Vagina (tissue), 2 donors: ENCODE results near the gene SNX1.

Experiments used
- POLR2A ChIP-seq, 2 donors: fragments of 450-650 bp; IDR thresholded peaks; one replicate each; pipeline ENCODE4 v1.6.1; 2017; ENCODE audit warnings: antibody characterized with exemption in 2 of 2, mild to moderate bottlenecking in 2 of 2, moderate library complexity in 2 of 2
- POLR2AphosphoS5 ChIP-seq, 2 donors: sonication (generic); formaldehyde crosslinking; IDR thresholded peaks; one replicate each; pipeline ENCODE4 v1.9.0; 2017; ENCODE audit warnings: antibody characterized with exemption in 2 of 2, mild to moderate bottlenecking in 2 of 2, low read depth in 1 of 2; ENCODE audit not compliant: insufficient read depth in 1 of 2
- TF ChIP-seq, protein P1 (sequence below), 3 experiments: fragments of 450-650 bp in 2 of 3; fragments of 200-600 bp in 1 of 3; sonication (generic) in 1 of 3; IDR thresholded peaks; one replicate each; pipeline ENCODE4 v1.5.1; 2017 to 2019; ENCODE audit warnings: antibody characterized with exemption in 3 of 3, mild to moderate bottlenecking in 2 of 3, moderate library complexity in 2 of 3

DNA sequence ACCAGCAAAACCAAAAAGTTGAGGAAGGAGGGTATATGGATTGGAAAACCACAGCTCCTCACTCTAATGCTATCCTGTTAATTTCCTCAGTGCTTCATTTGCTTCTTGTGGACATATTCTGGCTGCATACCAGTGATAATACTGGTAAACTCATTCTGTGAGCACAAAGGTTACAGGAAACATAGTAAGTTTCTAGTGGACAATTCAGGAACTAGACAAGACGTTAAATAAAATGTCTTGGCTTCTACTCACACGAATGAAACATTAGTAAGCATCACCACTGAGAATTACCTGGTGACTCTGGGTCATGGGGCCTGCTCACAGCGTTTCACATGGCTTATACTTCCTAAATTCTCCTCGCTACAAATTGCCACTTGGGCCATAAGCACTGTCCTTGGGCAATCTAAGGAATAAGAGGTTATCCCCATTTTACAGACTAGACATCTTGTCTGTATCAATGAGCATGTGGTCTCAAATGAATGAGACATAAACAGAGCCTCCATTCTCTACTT lies 87.1 kb downstream of the SNX1 start:
- TF ChIP-seq, protein P1, sequence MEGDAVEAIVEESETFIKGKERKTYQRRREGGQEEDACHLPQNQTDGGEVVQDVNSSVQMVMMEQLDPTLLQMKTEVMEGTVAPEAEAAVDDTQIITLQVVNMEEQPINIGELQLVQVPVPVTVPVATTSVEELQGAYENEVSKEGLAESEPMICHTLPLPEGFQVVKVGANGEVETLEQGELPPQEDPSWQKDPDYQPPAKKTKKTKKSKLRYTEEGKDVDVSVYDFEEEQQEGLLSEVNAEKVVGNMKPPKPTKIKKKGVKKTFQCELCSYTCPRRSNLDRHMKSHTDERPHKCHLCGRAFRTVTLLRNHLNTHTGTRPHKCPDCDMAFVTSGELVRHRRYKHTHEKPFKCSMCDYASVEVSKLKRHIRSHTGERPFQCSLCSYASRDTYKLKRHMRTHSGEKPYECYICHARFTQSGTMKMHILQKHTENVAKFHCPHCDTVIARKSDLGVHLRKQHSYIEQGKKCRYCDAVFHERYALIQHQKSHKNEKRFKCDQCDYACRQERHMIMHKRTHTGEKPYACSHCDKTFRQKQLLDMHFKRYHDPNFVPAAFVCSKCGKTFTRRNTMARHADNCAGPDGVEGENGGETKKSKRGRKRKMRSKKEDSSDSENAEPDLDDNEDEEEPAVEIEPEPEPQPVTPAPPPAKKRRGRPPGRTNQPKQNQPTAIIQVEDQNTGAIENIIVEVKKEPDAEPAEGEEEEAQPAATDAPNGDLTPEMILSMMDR (IDR thresholded peaks at IDR 0.05), result no peak
- TF ChIP-seq POLR2A (IDR thresholded peaks at IDR 0.05) (no peak), POLR2AphosphoS5 (IDR thresholded peaks at IDR 0.05; ENCODE audit: insufficient read depth in 1 of 2, low read depth in 1 of 2) (no peak)
